Measurements from ENCODE around the gene HES3. TPM values are rescaled to one million over a fixed set of nuclear protein-coding genes. Genes with fewer than 3 reads are reported as not detected.
A peak's percentile ranks its signal among the peaks of the same experiment; 100 is the strongest.

HES3 gene
- total RNA-seq, 4 donors from 2014 or later, result not detected

DNA sequence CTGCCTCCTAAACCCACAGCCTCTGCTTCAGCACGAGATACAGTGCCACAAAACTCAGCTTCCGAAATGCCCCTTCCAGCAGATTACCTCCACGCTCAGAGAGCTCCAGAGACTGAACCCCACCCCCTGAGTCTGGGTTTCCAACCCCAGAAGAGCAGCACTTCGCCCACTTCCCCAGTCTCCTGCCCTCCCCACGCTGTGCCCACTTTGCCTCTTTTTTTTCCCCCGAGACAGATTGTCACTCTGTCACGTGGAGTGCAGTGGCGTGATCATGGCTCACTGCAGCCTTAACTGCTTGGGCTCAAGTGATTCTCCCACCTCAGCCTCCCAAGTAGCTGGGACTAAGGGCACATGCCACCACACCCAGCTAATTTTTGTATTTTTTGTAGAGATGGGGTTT is 18.3 kb upstream of the HES3 start:
- no peaks in the 10 kb centered on the region for H3K36me3 ChIP-seq
- TF ChIP-seq POLR2A (IDR thresholded peaks at IDR 0.05), result no peak
- TF ChIP-seq, protein P1, sequence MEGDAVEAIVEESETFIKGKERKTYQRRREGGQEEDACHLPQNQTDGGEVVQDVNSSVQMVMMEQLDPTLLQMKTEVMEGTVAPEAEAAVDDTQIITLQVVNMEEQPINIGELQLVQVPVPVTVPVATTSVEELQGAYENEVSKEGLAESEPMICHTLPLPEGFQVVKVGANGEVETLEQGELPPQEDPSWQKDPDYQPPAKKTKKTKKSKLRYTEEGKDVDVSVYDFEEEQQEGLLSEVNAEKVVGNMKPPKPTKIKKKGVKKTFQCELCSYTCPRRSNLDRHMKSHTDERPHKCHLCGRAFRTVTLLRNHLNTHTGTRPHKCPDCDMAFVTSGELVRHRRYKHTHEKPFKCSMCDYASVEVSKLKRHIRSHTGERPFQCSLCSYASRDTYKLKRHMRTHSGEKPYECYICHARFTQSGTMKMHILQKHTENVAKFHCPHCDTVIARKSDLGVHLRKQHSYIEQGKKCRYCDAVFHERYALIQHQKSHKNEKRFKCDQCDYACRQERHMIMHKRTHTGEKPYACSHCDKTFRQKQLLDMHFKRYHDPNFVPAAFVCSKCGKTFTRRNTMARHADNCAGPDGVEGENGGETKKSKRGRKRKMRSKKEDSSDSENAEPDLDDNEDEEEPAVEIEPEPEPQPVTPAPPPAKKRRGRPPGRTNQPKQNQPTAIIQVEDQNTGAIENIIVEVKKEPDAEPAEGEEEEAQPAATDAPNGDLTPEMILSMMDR (IDR thresholded peaks at IDR 0.05), result no peak
- no peak overlapping the region for H3K4me3 ChIP-seq
- H3K27me3 ChIP-seq, result no peaks in the 10 kb centered on the region
- no peak for DNase-seq
- H3K27ac ChIP-seq, result no peak overlapping the region
- intact Hi-C loops (cut with DNase I; ENCODE audit: low total_unique reads), result no loop called here
- no peaks in the 10 kb centered on the region for H3K9me3 ChIP-seq
- no peaks in the 10 kb centered on the region for H3K4me1 ChIP-seq

DNA sequence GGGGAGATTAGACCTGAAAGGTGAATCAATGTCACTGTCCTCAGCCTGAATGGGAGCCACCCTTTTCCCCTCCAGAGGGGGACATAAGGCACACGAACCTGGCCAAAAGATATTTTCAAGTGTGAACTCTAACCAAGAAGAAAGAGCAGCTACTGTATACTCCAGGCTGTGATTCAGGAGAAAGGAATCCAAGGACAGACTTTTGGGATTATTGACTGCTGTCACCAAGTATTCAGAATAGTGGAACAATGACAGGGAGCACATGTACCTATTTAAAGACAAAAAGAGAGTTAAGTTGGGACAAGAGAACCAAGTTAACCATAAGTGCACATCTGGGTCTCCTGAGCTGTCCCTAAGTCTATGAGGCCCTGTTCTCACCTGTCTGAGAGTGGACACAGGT is 10.6 kb upstream of the HES3 start:
- Histone ChIP-seq H3K36me3 (no peaks in the 10 kb centered on the region), H3K27me3 (no peaks in the 10 kb centered on the region), H3K4me3 (no peak overlapping the region), H3K27ac (no peak overlapping the region), H3K9me3 (no peaks in the 10 kb centered on the region), H3K4me1 (peaks cover 7 to 12% of the 10 kb centered on the region in 2 donors)
- DNase-seq, result no peak
- TF ChIP-seq POLR2A (IDR thresholded peaks at IDR 0.05), result no peak
- TF ChIP-seq, protein P1 (IDR thresholded peaks at IDR 0.05), result no peak
- intact Hi-C loops (cut with DNase I; ENCODE audit: low total_unique reads), result no loop called here

DNA sequence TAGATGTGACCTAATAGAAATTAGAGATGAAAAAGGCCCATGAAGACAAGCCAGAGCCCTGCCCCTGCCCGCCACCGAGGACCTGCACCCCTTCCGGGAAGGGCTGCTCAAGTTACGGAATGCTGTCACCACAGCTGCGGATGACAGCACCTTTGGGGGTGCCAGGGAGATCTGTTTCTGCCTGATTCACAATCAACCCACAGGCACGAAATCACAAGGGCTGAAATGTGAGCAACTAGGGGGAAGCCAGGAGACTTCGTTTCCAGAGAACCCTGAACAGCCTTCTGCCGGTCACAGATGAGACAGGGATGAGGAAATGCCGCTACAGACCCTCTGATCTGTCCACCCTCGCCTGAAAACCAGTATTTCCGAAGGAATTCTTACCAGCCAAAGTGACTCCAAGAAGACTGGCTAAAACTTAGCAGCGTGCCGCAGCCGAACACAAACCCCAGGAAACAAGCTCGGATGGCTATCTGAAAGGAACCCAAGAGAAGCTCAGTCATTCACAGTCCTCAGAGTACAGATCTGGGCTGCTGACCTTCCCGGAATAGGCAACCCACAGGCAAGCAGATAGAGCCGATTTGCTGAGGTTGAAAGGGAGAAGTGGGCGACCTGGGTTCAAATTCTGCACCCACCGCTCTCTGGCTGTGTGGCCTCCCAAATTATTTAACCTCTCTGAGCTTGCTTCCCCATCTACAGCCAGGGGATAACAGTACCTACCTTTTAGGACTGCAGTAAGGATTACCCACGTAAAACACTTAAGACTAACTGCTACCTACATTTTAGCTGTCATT is 9.3 kb upstream of the HES3 start:
- peak overlapping the region; percentile 41 to 52 for H3K4me3 ChIP-seq
- H3K36me3 ChIP-seq, result no peaks in the 10 kb centered on the region
- H3K27me3 ChIP-seq, result no peaks in the 10 kb centered on the region
- H3K9me3 ChIP-seq, result no peaks in the 10 kb centered on the region
- no peak for DNase-seq
- intact Hi-C loops (cut with DNase I; ENCODE audit: low total_unique reads), result no loop called here
- peak overlapping the region in 1 of 2 donors; percentile 25 for H3K27ac ChIP-seq
- TF ChIP-seq POLR2A (IDR thresholded peaks at IDR 0.05), result no peak
- TF ChIP-seq, protein P1 (IDR thresholded peaks at IDR 0.05), result no peak
- H3K4me1 ChIP-seq, result peaks cover 7 to 12% of the 10 kb centered on the region in 2 donors

DNA sequence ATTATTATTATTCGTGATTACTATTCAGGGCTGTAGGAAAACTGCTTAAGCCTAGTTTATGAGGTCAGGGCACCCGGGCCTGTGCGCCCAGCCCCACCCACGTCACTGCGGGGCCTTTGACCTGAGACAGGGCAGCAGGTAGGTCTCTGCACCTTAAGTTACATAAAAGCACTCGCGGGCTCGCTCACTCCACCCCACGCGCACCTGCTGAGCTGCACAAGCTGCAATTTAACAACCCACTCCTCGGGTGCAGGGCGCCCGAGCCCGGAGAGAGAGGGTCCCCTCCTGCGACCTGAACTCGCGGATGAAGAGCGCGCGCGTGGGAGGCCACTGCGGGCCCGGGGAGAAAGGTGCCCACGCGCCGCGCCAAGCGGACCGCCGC is 8.7 kb upstream of the HES3 start:
- intact Hi-C loops (cut with DNase I; ENCODE audit: low total_unique reads), result no loop called here
- peaks cover 0 to 1% of the 10 kb centered on the region in 2 donors for H3K27me3 ChIP-seq
- no peaks in the 10 kb centered on the region for H3K36me3 ChIP-seq
- H3K27ac ChIP-seq, result peak overlapping the region in 1 of 2 donors; percentile 25
- no peaks in the 10 kb centered on the region for H3K9me3 ChIP-seq
- peak overlapping the region; percentile 41 to 52 for H3K4me3 ChIP-seq
- TF ChIP-seq POLR2A (IDR thresholded peaks at IDR 0.05), result no peak
- TF ChIP-seq, protein P1 (IDR thresholded peaks at IDR 0.05), result no peak
- peaks cover 7 to 12% of the 10 kb centered on the region in 2 donors for H3K4me1 ChIP-seq
- no peak for DNase-seq

DNA sequence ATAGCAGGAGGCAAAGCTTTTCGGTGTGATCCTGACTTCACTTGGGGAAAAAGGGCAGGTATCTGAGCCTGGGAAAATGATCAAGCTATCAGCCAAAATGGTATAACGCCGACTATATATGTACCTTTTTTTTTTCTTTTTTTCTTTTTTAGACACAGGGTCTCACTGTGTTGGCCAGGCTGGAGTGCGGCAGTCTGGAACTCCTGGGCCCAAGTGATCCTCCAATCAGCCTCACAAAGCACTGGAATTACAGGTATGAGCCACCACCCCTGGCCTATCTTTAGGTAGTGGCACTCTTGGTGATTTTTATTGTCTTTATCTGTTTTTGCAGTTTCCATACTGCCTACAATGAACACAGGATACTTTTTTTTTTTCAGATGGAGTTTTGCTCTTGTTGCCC is 6.9 kb upstream of the HES3 start:
- Histone ChIP-seq H3K36me3 (no peaks in the 10 kb centered on the region), H3K27ac (no peak overlapping the region), H3K4me1 (peaks cover 7 to 16% of the 10 kb centered on the region in 2 donors), H3K27me3 (peaks cover 5 to 11% of the 10 kb centered on the region in 2 donors), H3K4me3 (no peak overlapping the region), H3K9me3 (no peaks in the 10 kb centered on the region)
- TF ChIP-seq, protein P1 (IDR thresholded peaks at IDR 0.05), result no peak
- TF ChIP-seq POLR2A (IDR thresholded peaks at IDR 0.05), result no peak
- no peak for DNase-seq
- intact Hi-C loops (cut with DNase I; ENCODE audit: low total_unique reads), result no loop called here

Data from uterus (tissue), 4 donors.